Esophagus muscularis mucosa (tissue), 4 donors: Measurements from ENCODE around the gene JAK3. TPM values are rescaled to one million over a fixed set of nuclear protein-coding genes. Genes with fewer than 3 reads are reported as not detected.
A peak's percentile ranks its signal among the peaks of the same experiment; 100 is the strongest.

Experiments used
- DNase-seq: peaks from one replicate; pipeline ENCODE4 v3.0.0-alpha.2; 2017; ENCODE audit errors: extremely low spot score
- H3K27ac ChIP-seq, 4 donors: fragments of 200-600 bp; sonication (generic); replicated peaks in 1 of 4; 1 replicate in 3 of 4; 2 replicates in 1 of 4; pipeline ENCODE4 v1.5.1; 2016 to 2019; ENCODE audit warnings: mild to moderate bottlenecking in 1 of 4
- H3K27me3 ChIP-seq, 4 donors: fragments of 200-600 bp; sonication (generic); one replicate each; pipeline versions ENCODE4 v1.5.1 to v1.6.0; 2016 to 2019
- H3K36me3 ChIP-seq, 4 donors: fragments of 200-600 bp; sonication (generic); one replicate each; pipeline ENCODE4 v1.5.1; 2016 to 2019
- H3K4me1 ChIP-seq, 4 donors: fragments of 200-600 bp; sonication (generic); one replicate each; pipeline ENCODE4 v1.5.1; 2016 to 2019
- H3K4me3 ChIP-seq, 4 donors: fragments of 200-600 bp; sonication (generic); 1 replicate in 2 of 4; 2 replicates in 2 of 4; pipeline ENCODE4 v1.5.1; 2016 to 2019; ENCODE audit warnings: mild to moderate bottlenecking in 4 of 4, moderate library complexity in 1 of 4
- H3K9me3 ChIP-seq, 4 donors: fragments of 200-600 bp; sonication (generic); 1 replicate in 3 of 4; 2 replicates in 1 of 4; pipeline ENCODE4 v1.5.1; 2016 to 2019
- EP300 ChIP-seq: sonication (generic); formaldehyde crosslinking; IDR thresholded peaks from one replicate; pipeline ENCODE4 v1.6.1; 2017; ENCODE audit warnings: antibody characterized with exemption
- POLR2A ChIP-seq: fragments of 450-650 bp; IDR thresholded peaks from one replicate; pipeline ENCODE4 v1.6.1; 2017; ENCODE audit warnings: antibody characterized with exemption, moderate library complexity, mild to moderate bottlenecking, low read depth
- POLR2AphosphoS5 ChIP-seq, 2 donors: sonication (generic); formaldehyde crosslinking; IDR thresholded peaks; one replicate each; pipeline ENCODE4 v1.6.1; 2017; ENCODE audit warnings: antibody characterized with exemption in 2 of 2
- WGBS: methylation state at CpG from one replicate; pipeline ENCODE4 v1.1.5; 2018; 5-methylcytosine and 5-hydroxymethylcytosine counted together
- intact Hi-C: fragments of 100-400 bp; cut with DNase I; formaldehyde crosslinking; loops from one replicate; pipeline ENCODE4 v1.15.1; 2023
- total RNA-seq, 4 donors: library from RNA; depleted of rRNA; stranded (reverse); fragments of >200 nt; gene quantifications; one replicate each; pipeline versions ENCODE4 v1.1.0 to v1.2.1, GENCODE V29; 2016
- TF ChIP-seq, protein P1 (sequence below), 3 experiments: fragments of 200-600 bp in 2 of 3; fragments of 450-650 bp in 1 of 3; sonication (generic) in 2 of 3; IDR thresholded peaks; one replicate each; pipeline ENCODE4 v1.5.1; 2017 to 2019; ENCODE audit warnings: antibody characterized with exemption in 3 of 3, mild to moderate bottlenecking in 2 of 3, moderate library complexity in 1 of 3

JAK3 gene
- total RNA-seq, 4 donors from 2014 or later = 2.1 to 8.9 (median 3.4) TPM

DNA sequence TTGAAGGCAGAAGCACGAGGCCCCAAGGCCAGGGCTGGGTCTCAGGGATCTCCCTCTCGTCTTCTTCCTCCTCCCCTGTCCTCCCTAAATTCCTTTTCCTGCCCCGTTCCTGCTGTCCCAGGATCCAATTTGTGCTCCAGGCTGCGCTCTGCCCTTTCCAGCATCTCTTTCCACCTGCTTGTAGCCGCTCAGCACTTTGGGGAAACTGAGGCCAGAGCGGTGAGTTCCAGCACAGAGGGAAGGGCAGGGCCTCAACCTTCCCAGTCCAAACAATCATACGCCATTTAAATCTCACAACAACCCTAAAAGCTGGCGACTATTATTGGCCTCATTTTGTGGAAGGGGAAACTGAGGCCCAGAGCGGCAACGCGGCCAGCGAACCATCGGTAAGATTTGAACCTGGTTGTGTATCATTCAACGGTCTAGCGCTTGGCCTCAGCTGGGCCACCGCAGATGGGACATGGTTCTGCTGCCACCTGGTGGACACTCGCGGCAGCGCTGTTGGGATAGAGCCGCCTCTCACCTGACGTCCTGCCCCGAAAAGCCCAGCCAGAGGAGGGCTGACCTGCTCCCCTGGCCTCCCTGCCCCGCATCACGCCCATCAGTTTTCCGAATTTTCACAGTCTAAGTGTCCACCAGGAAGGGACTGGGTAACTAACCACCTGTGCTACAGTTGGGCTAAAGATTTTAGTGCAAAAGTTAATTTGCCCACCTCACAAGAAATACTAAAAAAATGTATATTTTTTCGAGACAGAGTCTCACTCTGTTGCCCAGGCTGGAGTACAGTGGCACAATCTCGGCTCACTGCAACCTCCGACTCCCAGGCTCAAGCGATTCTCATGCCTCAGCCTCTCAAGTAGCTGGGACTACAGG, 7.7 kb upstream of the JAK3 start:
- intact Hi-C loops = loop anchor here (10.0 kb wide), 1 partner anchor 151 kb away; no protein-coding TSS in a partner anchor
- Histone ChIP-seq H3K4me3 (no peak overlapping the region), H3K4me1 (peaks cover 5 to 16% (median 10%) of the 10 kb centered on the region in 4 donors), H3K27ac (no peak overlapping the region), H3K27me3 (peaks cover 0 to 5% (median 0%) of the 10 kb centered on the region in 4 donors), H3K36me3 (no peaks in the 10 kb centered on the region), H3K9me3 (no peaks in the 10 kb centered on the region)
- 23% methylated on average over 21 of the region's 29 CpGs for WGBS
- peak; percentile 95 for DNase-seq
- TF ChIP-seq POLR2AphosphoS5 (IDR thresholded peaks at IDR 0.05) (peak in 1 of 2 donors; percentile 67), EP300 (no peak)
- TF ChIP-seq, protein P1, sequence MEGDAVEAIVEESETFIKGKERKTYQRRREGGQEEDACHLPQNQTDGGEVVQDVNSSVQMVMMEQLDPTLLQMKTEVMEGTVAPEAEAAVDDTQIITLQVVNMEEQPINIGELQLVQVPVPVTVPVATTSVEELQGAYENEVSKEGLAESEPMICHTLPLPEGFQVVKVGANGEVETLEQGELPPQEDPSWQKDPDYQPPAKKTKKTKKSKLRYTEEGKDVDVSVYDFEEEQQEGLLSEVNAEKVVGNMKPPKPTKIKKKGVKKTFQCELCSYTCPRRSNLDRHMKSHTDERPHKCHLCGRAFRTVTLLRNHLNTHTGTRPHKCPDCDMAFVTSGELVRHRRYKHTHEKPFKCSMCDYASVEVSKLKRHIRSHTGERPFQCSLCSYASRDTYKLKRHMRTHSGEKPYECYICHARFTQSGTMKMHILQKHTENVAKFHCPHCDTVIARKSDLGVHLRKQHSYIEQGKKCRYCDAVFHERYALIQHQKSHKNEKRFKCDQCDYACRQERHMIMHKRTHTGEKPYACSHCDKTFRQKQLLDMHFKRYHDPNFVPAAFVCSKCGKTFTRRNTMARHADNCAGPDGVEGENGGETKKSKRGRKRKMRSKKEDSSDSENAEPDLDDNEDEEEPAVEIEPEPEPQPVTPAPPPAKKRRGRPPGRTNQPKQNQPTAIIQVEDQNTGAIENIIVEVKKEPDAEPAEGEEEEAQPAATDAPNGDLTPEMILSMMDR (IDR thresholded peaks at IDR 0.05) = peak; percentile 92 to 100 (median 96)

GRCh38 chr19:17854061-17854460, 6.3 kb upstream of the JAK3 start:
- TF ChIP-seq, protein P1 (IDR thresholded peaks at IDR 0.05) = no peak
- TF ChIP-seq EP300 = no peak
- TF ChIP-seq POLR2AphosphoS5 (IDR thresholded peaks at IDR 0.05) = no peak
- no peak for TF ChIP-seq POLR2A
- Histone ChIP-seq H3K27me3 (peaks cover 0 to 12% (median 0%) of the 10 kb centered on the region in 4 donors), H3K36me3 (no peaks in the 10 kb centered on the region), H3K4me1 (peaks cover under 1 to 8% (median 3%) of the 10 kb centered on the region in 4 donors), H3K27ac (no peak overlapping the region), H3K9me3 (no peaks in the 10 kb centered on the region), H3K4me3 (no peak overlapping the region)
- DNase-seq = no peak
- WGBS = 88% methylated on average over 6 of the region's 6 CpGs
- intact Hi-C loops = loop anchor here (10.0 kb wide), 1 partner anchor 149 kb away; no protein-coding TSS in a partner anchor

GRCh38 chr19:17848595-17849292, 962 bp upstream of the JAK3 start:
- peaks cover 0 to 53% (median 10%) of the 10 kb centered on the region in 4 donors for H3K27me3 ChIP-seq
- 84% methylated on average over 14 of the region's 14 CpGs for WGBS

DNA sequence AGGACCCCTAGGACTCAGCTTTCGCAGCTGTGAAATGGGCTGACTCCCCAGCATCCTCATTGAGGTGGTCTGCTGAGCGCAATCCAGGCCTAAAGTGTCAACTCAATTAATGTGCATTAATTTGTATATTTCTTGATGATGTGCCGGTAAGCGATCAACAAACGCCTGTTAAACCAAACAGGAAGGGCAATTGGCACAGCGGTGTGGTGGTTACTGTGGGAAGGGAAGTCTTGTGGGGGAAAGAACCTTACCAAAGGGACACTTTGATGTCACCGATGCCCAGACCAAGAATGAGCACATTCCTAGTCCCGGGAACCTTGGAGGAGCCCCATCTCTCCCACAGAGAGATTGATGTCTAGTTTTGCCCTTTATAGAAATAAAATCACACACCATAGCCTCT, 1.6 kb downstream of the JAK3 start:
- H3K4me3 ChIP-seq = no peak overlapping the region
- no peak overlapping the region for H3K27ac ChIP-seq
- TF ChIP-seq EP300 (no peak), POLR2AphosphoS5 (IDR thresholded peaks at IDR 0.05) (no peak), POLR2A (no peak)
- TF ChIP-seq, protein P1 (IDR thresholded peaks at IDR 0.05) = no peak

More at GRCh38 chr19:17848595-17849292, 962 bp upstream of the JAK3 start:
- peaks cover 9 to 23% (median 11%) of the 10 kb centered on the region in 4 donors for H3K4me1 ChIP-seq
- no peaks in the 10 kb centered on the region for H3K9me3 ChIP-seq
- intact Hi-C loops = no loop called here
- TF ChIP-seq, protein P1 (IDR thresholded peaks at IDR 0.05) = no peak
- TF ChIP-seq POLR2A (no peak), EP300 (no peak), POLR2AphosphoS5 (IDR thresholded peaks at IDR 0.05) (no peak)
- no peaks in the 10 kb centered on the region for H3K36me3 ChIP-seq
- H3K4me3 ChIP-seq = no peak overlapping the region
- H3K27ac ChIP-seq = peak overlapping the region in 3 of 4 donors; percentile 71 to 82 (median 74)
- no peak for DNase-seq

More for the DNA sequence above, 1.6 kb downstream of the JAK3 start:
- H3K4me1 ChIP-seq = peaks cover 9 to 43% (median 28%) of the 10 kb centered on the region in 4 donors
- H3K9me3 ChIP-seq = no peaks in the 10 kb centered on the region
- WGBS = 95% methylated on average over 7 of the region's 8 CpGs
- intact Hi-C loops = no loop called here
- H3K27me3 ChIP-seq = peaks cover 0 to 79% (median 14%) of the 10 kb centered on the region in 4 donors
- no peak for DNase-seq
- no peaks in the 10 kb centered on the region for H3K36me3 ChIP-seq
